Measurements from ENCODE around the gene SRPK1. TPM values are rescaled to one million over a fixed set of nuclear protein-coding genes. Genes with fewer than 3 reads are reported as not detected.
"Not testable (repeated sequence)": the region's sequence is repeated elsewhere in the genome, so short reads cannot be mapped to it uniquely, and the experiment has no call there.

SRPK1 gene
- total RNA-seq, 4 donors from 2014 or later, result 14.3 to 76.3 (median 29.4) TPM

DNA sequence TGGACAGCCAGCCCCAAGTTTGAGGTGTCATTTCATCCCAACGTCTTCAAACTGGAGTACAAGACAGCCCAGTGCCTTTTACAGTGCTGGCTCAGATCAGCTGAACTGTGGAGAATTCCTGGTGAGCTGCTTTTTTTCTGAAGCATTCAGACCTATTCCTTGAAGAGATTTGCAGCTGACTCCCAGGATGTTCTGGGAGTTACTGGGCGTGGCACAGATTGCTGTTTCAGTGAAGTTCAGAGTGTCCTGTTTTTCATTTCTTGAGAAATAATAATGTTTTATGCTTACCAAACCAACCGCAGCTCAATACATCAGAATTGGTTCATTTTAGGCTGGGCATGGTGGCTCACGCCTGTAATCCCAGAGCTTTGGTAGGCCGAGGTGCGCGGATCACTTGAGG lies 33.4 kb upstream of the SRPK1 start:
- H3K27ac ChIP-seq, result no peak overlapping the region

GRCh38 chr6:35948725-35949124 lies 27.8 kb upstream of the SRPK1 start:
- no peaks in the 10 kb centered on the region for H3K36me3 ChIP-seq
- H3K27ac ChIP-seq, result no peak overlapping the region
- intact Hi-C loops (cut with DNase I; ENCODE audit: low total_unique reads), result no loop called here
- no peaks in the 10 kb centered on the region for H3K4me1 ChIP-seq
- no peaks in the 10 kb centered on the region for H3K9me3 ChIP-seq
- no peak overlapping the region for H3K4me3 ChIP-seq
- no peak for DNase-seq
- H3K27me3 ChIP-seq, result no peaks in the 10 kb centered on the region
- TF ChIP-seq CTCF (IDR thresholded peaks at IDR 0.05) (no peak), POLR2A (IDR thresholded peaks at IDR 0.05) (no peak)

More for the DNA sequence above, 33.4 kb upstream of the SRPK1 start:
- Histone ChIP-seq H3K27me3 (no peaks in the 10 kb centered on the region), H3K4me1 (no peaks in the 10 kb centered on the region), H3K36me3 (no peaks in the 10 kb centered on the region), H3K4me3 (no peak overlapping the region), H3K9me3 (no peaks in the 10 kb centered on the region)
- no peak for TF ChIP-seq CTCF (IDR thresholded peaks at IDR 0.05)
- no peak for TF ChIP-seq POLR2A (IDR thresholded peaks at IDR 0.05)
- intact Hi-C loops (cut with DNase I; ENCODE audit: low total_unique reads), result no loop called here
- DNase-seq, result no peak

DNA sequence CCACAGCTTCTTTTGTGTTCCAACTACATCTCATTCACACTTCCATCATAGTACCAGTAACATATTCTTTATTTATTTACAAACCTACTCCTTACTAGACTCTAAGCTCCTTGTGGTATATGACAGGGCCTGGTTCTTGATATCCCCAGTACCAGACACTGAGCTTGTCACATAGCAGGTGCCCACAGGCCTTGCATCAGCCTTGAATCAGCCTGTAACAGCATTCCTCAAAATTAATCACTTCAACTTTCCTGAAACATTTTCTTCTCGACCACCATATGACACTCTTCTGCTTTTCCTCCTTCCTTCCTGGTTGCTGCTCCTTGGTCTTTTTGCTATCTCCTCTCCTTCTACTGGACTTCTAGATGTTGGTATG lies 24.7 kb upstream of the SRPK1 start:
- no peaks in the 10 kb centered on the region for H3K9me3 ChIP-seq
- no peaks in the 10 kb centered on the region for H3K27me3 ChIP-seq
- intact Hi-C loops (cut with DNase I; ENCODE audit: low total_unique reads), result no loop called here
- no peak for DNase-seq
- no peak overlapping the region for H3K4me3 ChIP-seq
- no peaks in the 10 kb centered on the region for H3K36me3 ChIP-seq
- H3K4me1 ChIP-seq, result no peaks in the 10 kb centered on the region
- TF ChIP-seq POLR2A (IDR thresholded peaks at IDR 0.05) (no peak), CTCF (IDR thresholded peaks at IDR 0.05) (no peak)
- no peak overlapping the region for H3K27ac ChIP-seq

- TF ChIP-seq POLR2A (IDR thresholded peaks at IDR 0.05), result no peak
- TF ChIP-seq CTCF (IDR thresholded peaks at IDR 0.05), result no peak
- no peaks in the 10 kb centered on the region for H3K27me3 ChIP-seq
- H3K27ac ChIP-seq, result no peak overlapping the region
- intact Hi-C loops (cut with DNase I; ENCODE audit: low total_unique reads), result no loop called here
- no peak for DNase-seq
- no peak overlapping the region for H3K4me3 ChIP-seq
- H3K36me3 ChIP-seq, result no peaks in the 10 kb centered on the region
- H3K9me3 ChIP-seq, result no peaks in the 10 kb centered on the region
- no peaks in the 10 kb centered on the region for H3K4me1 ChIP-seq
Measured at GRCh38 chr6:35943390-35943789, 22.5 kb upstream of the SRPK1 start.

GRCh38 chr6:35942355-35942754 lies 21.5 kb upstream of the SRPK1 start:
- no peak for TF ChIP-seq POLR2A (IDR thresholded peaks at IDR 0.05)
- TF ChIP-seq CTCF (IDR thresholded peaks at IDR 0.05), result no peak
- H3K27me3 ChIP-seq, result no peaks in the 10 kb centered on the region
- DNase-seq, result no peak
- H3K27ac ChIP-seq, result no peak overlapping the region
- no peaks in the 10 kb centered on the region for H3K4me1 ChIP-seq
- H3K4me3 ChIP-seq, result no peak overlapping the region
- H3K36me3 ChIP-seq, result no peaks in the 10 kb centered on the region
- H3K9me3 ChIP-seq, result no peaks in the 10 kb centered on the region
- intact Hi-C loops (cut with DNase I; ENCODE audit: low total_unique reads), result no loop called here

DNA sequence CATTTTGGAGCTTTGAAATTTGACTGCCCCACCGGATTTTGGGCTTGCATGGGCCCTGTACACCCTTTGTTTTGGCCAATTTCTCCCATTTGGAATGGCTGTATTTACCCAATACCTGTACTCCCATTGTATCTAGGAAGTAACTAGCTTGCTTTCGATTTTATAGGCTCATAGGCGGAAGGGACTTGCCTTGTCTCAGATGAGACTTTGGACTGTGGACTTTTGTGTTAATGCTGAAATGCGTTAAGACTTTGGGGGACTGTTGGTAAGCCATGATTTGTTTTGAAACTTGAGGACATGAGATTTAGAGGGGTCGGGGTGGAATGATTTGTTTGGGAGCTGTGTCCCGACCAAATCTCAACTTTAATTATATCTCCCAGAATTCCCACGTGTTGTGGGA lies 20.3 kb upstream of the SRPK1 start:
- H3K27ac ChIP-seq; H3K4me1 ChIP-seq; DNase-seq; H3K9me3 ChIP-seq; H3K4me3 ChIP-seq; intact Hi-C loops (cut with DNase I; ENCODE audit: low total_unique reads); H3K36me3 ChIP-seq; H3K27me3 ChIP-seq: not testable (repeated sequence)

DNA sequence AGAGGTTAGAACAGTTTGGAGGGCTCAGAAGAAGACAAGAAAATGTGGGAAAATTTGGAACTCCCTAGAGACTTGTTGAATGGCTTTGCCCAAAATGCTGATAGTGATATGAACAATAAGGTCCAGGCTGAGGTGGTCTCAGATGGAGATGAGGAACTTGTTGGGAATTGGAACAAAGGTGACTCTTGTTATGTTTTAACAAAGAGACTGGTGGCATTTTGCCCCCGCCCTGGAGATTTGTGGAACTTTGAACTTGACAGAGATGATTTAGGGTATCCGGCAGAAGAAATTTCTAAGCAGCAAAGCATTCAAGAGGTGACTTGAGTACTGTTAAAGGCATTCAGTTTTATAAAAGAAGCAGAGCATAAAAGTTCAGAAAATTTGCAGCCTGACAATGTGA lies 19.1 kb upstream of the SRPK1 start:
- H3K4me3 ChIP-seq; H3K9me3 ChIP-seq; H3K36me3 ChIP-seq; H3K4me1 ChIP-seq; DNase-seq; H3K27me3 ChIP-seq; H3K27ac ChIP-seq; intact Hi-C loops (cut with DNase I; ENCODE audit: low total_unique reads): not testable (repeated sequence)

- H3K9me3 ChIP-seq; H3K27ac ChIP-seq; intact Hi-C loops (cut with DNase I; ENCODE audit: low total_unique reads); H3K4me1 ChIP-seq; DNase-seq; H3K4me3 ChIP-seq; H3K27me3 ChIP-seq; H3K36me3 ChIP-seq: not testable (repeated sequence)
Measured at GRCh38 chr6:35939259-35939658, 18.4 kb upstream of the SRPK1 start.

Measured in uterus (tissue), 4 donors.